HG03378 (cell line): Measurements from ENCODE around the gene SLC43A3.
"Not testable (repeated sequence)": the region's sequence is repeated elsewhere in the genome, so short reads cannot be mapped to it uniquely, and the experiment has no call there.

Experiments
- ATAC-seq: cut with Tn5 transposase; IDR thresholded peaks from one replicate; pipeline ENCODE4 v1.9.1; 2021; ENCODE audit warnings: mild to moderate bottlenecking, moderate library complexity; ENCODE audit not compliant: unreplicated experiment

SLC43A3 gene

GRCh38 chr11:57361420-57361819 lies 65.5 kb downstream of the SLC43A3 start:
- ATAC-seq, result not testable (repeated sequence)

GRCh38 chr11:57360991-57361390 lies 65.9 kb downstream of the SLC43A3 start:
- ATAC-seq, result no peak

GRCh38 chr11:57359896-57360690 lies 66.8 kb downstream of the SLC43A3 start:
- ATAC-seq, result no peak

GRCh38 chr11:57359396-57359795 lies 67.5 kb downstream of the SLC43A3 start:
- no peak for ATAC-seq

GRCh38 chr11:57358991-57359390 lies 67.9 kb downstream of the SLC43A3 start:
- no peak for ATAC-seq

GRCh38 chr11:57358543-57358961 lies 68.4 kb downstream of the SLC43A3 start:
- no peak for ATAC-seq

- no peak for ATAC-seq
Observed at GRCh38 chr11:57357856-57358255, 69.1 kb downstream of the SLC43A3 start.

GRCh38 chr11:57357310-57357709 lies 69.6 kb downstream of the SLC43A3 start:
- no peak for ATAC-seq
